Bone marrow (tissue), 2 donors: ENCODE results near the gene ALG14.
"Not testable (repeated sequence)": the region's sequence is repeated elsewhere in the genome, so short reads cannot be mapped to it uniquely, and the experiment has no call there.

Experiments used
- DNase-seq, 2 donors: peaks; one replicate each; lab custom pipeline; 2025; lab: John Stamatoyannopoulos, UW

Gene ALG14

GRCh38 chr1:95041491-95042165 lies 31.1 kb downstream of the ALG14 start:
- no peak for DNase-seq

GRCh38 chr1:95040032-95040525 lies 32.7 kb downstream of the ALG14 start:
- no peak for DNase-seq

- no peak for DNase-seq
Observed at GRCh38 chr1:95039360-95040031, 33.3 kb downstream of the ALG14 start.

- no peak for DNase-seq
Observed at GRCh38 chr1:95035536-95035935, 37.2 kb downstream of the ALG14 start.

GRCh38 chr1:95034506-95034905 lies 38.2 kb downstream of the ALG14 start:
- no peak for DNase-seq

GRCh38 chr1:95033843-95034242 lies 38.9 kb downstream of the ALG14 start:
- DNase-seq = no peak

GRCh38 chr1:95029532-95029931 lies 43.2 kb downstream of the ALG14 start:
- no peak for DNase-seq

GRCh38 chr1:95028954-95029353 lies 43.8 kb downstream of the ALG14 start:
- DNase-seq = no peak

- DNase-seq = no peak
Observed at GRCh38 chr1:95027046-95027445, 45.7 kb downstream of the ALG14 start.

- no peak for DNase-seq
Observed at GRCh38 chr1:95023399-95024043, 49.2 kb downstream of the ALG14 start.

GRCh38 chr1:95022644-95022926 lies 50.2 kb downstream of the ALG14 start:
- DNase-seq = no peak

GRCh38 chr1:95021805-95022643 lies 50.7 kb downstream of the ALG14 start:
- no peak for DNase-seq

GRCh38 chr1:95021119-95021518 lies 51.6 kb downstream of the ALG14 start:
- no peak for DNase-seq

- DNase-seq = not testable (repeated sequence)
Observed at GRCh38 chr1:95019466-95019865, 53.3 kb downstream of the ALG14 start.

- no peak for DNase-seq
Observed at GRCh38 chr1:95018602-95019369, 54.0 kb downstream of the ALG14 start.

GRCh38 chr1:95017775-95018174 lies 55.0 kb downstream of the ALG14 start:
- no peak for DNase-seq

- DNase-seq = no peak
Observed at GRCh38 chr1:95015076-95015475, 57.7 kb downstream of the ALG14 start.

- DNase-seq = no peak
Observed at GRCh38 chr1:95013950-95014574, 58.7 kb downstream of the ALG14 start.

GRCh38 chr1:95012389-95012788 lies 60.4 kb downstream of the ALG14 start:
- no peak for DNase-seq

- DNase-seq = no peak
Observed at GRCh38 chr1:95010158-95010557, 62.6 kb downstream of the ALG14 start.

- DNase-seq = no peak
Observed at GRCh38 chr1:95007687-95008086, 65.1 kb downstream of the ALG14 start.
